Neural cell (in vitro differentiated cells): Measurements from ENCODE around the gene CHST11. TPM values are rescaled to one million over a fixed set of nuclear protein-coding genes. Genes with fewer than 3 reads are reported as not detected.

Experiments used
- H2AFZ ChIP-seq: fragments of 200-600, 300-800 bp; sonication (generic), shearing (Covaris generic); 2 replicates; pipeline ENCODE4 v1.6.0; 2014; ENCODE audit warnings: low read depth, mild to moderate bottlenecking, antibody characterized with exemption, low read length, moderate library complexity
- H3F3A ChIP-seq: fragments of 200-600 bp; shearing (Covaris generic); 2 replicates; pipeline ENCODE4 v1.6.1; 2016; ENCODE audit warnings: mild to moderate bottlenecking, moderate library complexity, mixed read lengths, antibody characterized with exemption, low read length; ENCODE audit not compliant: insufficient read depth, poor library complexity, severe bottlenecking
- H3K27ac ChIP-seq: fragments of 200-600, 300-800 bp; sonication (generic), shearing (Covaris generic); 2 replicates; pipeline ENCODE4 v1.5.1; 2014; ENCODE audit warnings: mild to moderate bottlenecking, low read length, moderate library complexity
- H3K27me3 ChIP-seq: fragments of 300-800, 200-600 bp; sonication (generic), shearing (Covaris generic); 2 replicates; pipeline ENCODE4 v1.6.0; 2014; ENCODE audit warnings: mild to moderate bottlenecking, low read depth, low read length, moderate library complexity; ENCODE audit not compliant: insufficient read depth
- H3K36me3 ChIP-seq: fragments of 300-800, 200-600 bp; sonication (generic), shearing (Covaris generic); 2 replicates; pipeline ENCODE4 v1.5.1; 2014; ENCODE audit warnings: mild to moderate bottlenecking, antibody characterized with exemption, low read length, moderate library complexity; ENCODE audit not compliant: insufficient read depth
- H3K4me2 ChIP-seq: fragments of 300-800, 200-600 bp; sonication (generic), shearing (Covaris generic); 2 replicates; pipeline ENCODE4 v1.6.0; 2014; ENCODE audit warnings: mild to moderate bottlenecking, low read length
- H3K4me3 ChIP-seq: fragments of 300-800, 200-600 bp; sonication (generic), shearing (Covaris generic); 2 replicates; pipeline ENCODE4 v1.5.1; 2014; ENCODE audit warnings: mild to moderate bottlenecking, low read length, moderate library complexity
- H3K79me2 ChIP-seq: fragments of 200-600 bp; shearing (Covaris generic); replicated peaks from 2 replicates; pipeline ENCODE4 v1.6.0; 2014; ENCODE audit warnings: mild to moderate bottlenecking, low read length, moderate library complexity; ENCODE audit not compliant: insufficient read depth
- H3K9ac ChIP-seq: fragments of 300-800, 200-600 bp; sonication (generic), shearing (Covaris generic); 2 replicates; pipeline ENCODE4 v1.6.1; 2016; ENCODE audit warnings: mild to moderate bottlenecking, low read length, mixed read lengths
- H3K9me2 ChIP-seq: fragments of 200-600 bp; shearing (Covaris generic); 2 replicates; pipeline ENCODE4 v1.6.1; 2016; ENCODE audit warnings: mild to moderate bottlenecking, low read length, mixed read lengths; ENCODE audit not compliant: insufficient read depth
- H3K9me3 ChIP-seq: fragments of 200-600, 300-800 bp; sonication (generic), shearing (Covaris generic); 2 replicates; pipeline ENCODE4 v1.6.1; 2016; ENCODE audit warnings: mild to moderate bottlenecking, mixed run types, low read length, moderate library complexity, mixed read lengths
- H4K20me1 ChIP-seq: fragments of 200-600 bp; shearing (Covaris generic); 2 replicates; pipeline ENCODE4 v1.6.1; 2016; ENCODE audit warnings: mild to moderate bottlenecking, mixed run types; ENCODE audit not compliant: insufficient read depth
- CTCF ChIP-seq: fragments of 450-650 bp; IDR thresholded peaks from 2 replicates; pipeline ENCODE4 v1.5.1; 2014; ENCODE audit warnings: antibody characterized with exemption, mild to moderate bottlenecking, moderate library complexity; ENCODE audit not compliant: poor library complexity, severe bottlenecking
- EP300 ChIP-seq: fragments of 450-650 bp; conservative IDR thresholded peaks from 2 replicates; pipeline ENCODE4 v1.6.1; 2014; ENCODE audit warnings: antibody characterized with exemption, mild to moderate bottlenecking, moderate library complexity; ENCODE audit not compliant: poor library complexity, severe bottlenecking
- EZH2 ChIP-seq: fragments of 200-600, 300-800 bp; shearing (Covaris generic), sonication (generic); IDR thresholded peaks from 2 replicates; pipeline ENCODE4 v1.6.1; 2014; ENCODE audit warnings: antibody characterized with exemption, low read length, borderline replicate concordance, mild to moderate bottlenecking; ENCODE audit not compliant: insufficient read depth, poor library complexity, severe bottlenecking
- MXI1 ChIP-seq: fragments of 450-650 bp; conservative IDR thresholded peaks from 2 replicates; pipeline ENCODE4 v1.6.1; 2014; ENCODE audit warnings: antibody characterized with exemption, mild to moderate bottlenecking; ENCODE audit not compliant: poor library complexity, severe bottlenecking
- POLR2AphosphoS5 ChIP-seq: IDR thresholded peaks from 2 replicates; pipeline ENCODE4 v1.6.1; 2012
- RAD21 ChIP-seq: fragments of 450-650 bp; conservative IDR thresholded peaks from 2 replicates; pipeline ENCODE4 v1.6.1; 2014; ENCODE audit warnings: antibody characterized with exemption, mild to moderate bottlenecking, moderate library complexity
- REST ChIP-seq: IDR thresholded peaks from 2 replicates; pipeline ENCODE4 v1.6.1; 2012; ENCODE audit warnings: borderline replicate concordance
- SMC3 ChIP-seq: fragments of 450-650 bp; conservative IDR thresholded peaks from 2 replicates; pipeline ENCODE4 v1.6.1; 2014; ENCODE audit warnings: antibody characterized with exemption, mild to moderate bottlenecking, moderate library complexity; ENCODE audit not compliant: poor library complexity
- TAF1 ChIP-seq: IDR thresholded peaks from 2 replicates; pipeline ENCODE4 v1.6.1; 2012; ENCODE audit warnings: low read depth
- polyA plus RNA-seq: library from polyadenylated mRNA; depleted of rRNA; stranded (reverse); fragments of >200 nt; gene quantifications from 2 replicates; pipeline ENCODE4 v1.2.3, GENCODE V29; 2014

CHST11 gene
- polyA plus RNA-seq, 1 donor from 2014 or later: 15.0 TPM

- H3K4me2 ChIP-seq: no peak overlapping the region
- no peak overlapping the region for H3K4me3 ChIP-seq
- H3F3A ChIP-seq: no peaks in the 10 kb centered on the region
- no peak overlapping the region for H2AFZ ChIP-seq
- H3K9me3 ChIP-seq: no peaks in the 10 kb centered on the region
- no peaks in the 10 kb centered on the region for H3K36me3 ChIP-seq
- no peak for TF ChIP-seq EZH2
- no peak for TF ChIP-seq CTCF
- no peak for TF ChIP-seq EP300
- TF ChIP-seq TAF1: no peak
- no peak for TF ChIP-seq MXI1
- TF ChIP-seq REST: no peak
- TF ChIP-seq POLR2AphosphoS5: no peak
- no peak for TF ChIP-seq SMC3
- no peak for TF ChIP-seq RAD21
- H3K27ac ChIP-seq: no peak overlapping the region
- H3K9me2 ChIP-seq: no peaks in the 10 kb centered on the region
- H3K79me2 ChIP-seq: no peaks in the 10 kb centered on the region
- no peaks in the 10 kb centered on the region for H4K20me1 ChIP-seq
- no peaks in the 10 kb centered on the region for H3K27me3 ChIP-seq
- no peak overlapping the region for H3K9ac ChIP-seq
These were observed 134.6 kb downstream of the CHST11 start for GRCh38 chr12:104591257-104591885.

- TF ChIP-seq SMC3 (no peak), RAD21 (no peak), CTCF (no peak), MXI1 (no peak), EZH2 (no peak), REST (no peak), POLR2AphosphoS5 (no peak), TAF1 (no peak), EP300 (no peak)
- H3K36me3 ChIP-seq: no peaks in the 10 kb centered on the region
- H3K9me2 ChIP-seq: no peaks in the 10 kb centered on the region
- H3K27ac ChIP-seq: no peak overlapping the region
- H3F3A ChIP-seq: no peaks in the 10 kb centered on the region
- H3K27me3 ChIP-seq: no peaks in the 10 kb centered on the region
- no peak overlapping the region for H3K4me2 ChIP-seq
- H4K20me1 ChIP-seq: no peaks in the 10 kb centered on the region
- no peaks in the 10 kb centered on the region for H3K9me3 ChIP-seq
- peaks cover 6% of the 10 kb centered on the region for H3K79me2 ChIP-seq
- H3K4me3 ChIP-seq: no peak overlapping the region
- no peak overlapping the region for H2AFZ ChIP-seq
- no peak overlapping the region for H3K9ac ChIP-seq
These were observed 136.7 kb downstream of the CHST11 start for GRCh38 chr12:104593482-104593881.
